CD14-positive monocyte (primary cell): ENCODE data around the gene NFATC2. TPM values are rescaled to one million over a fixed set of nuclear protein-coding genes. Genes with fewer than 3 reads are reported as not detected.

Experiments used
- DNase-seq, 3 donors: peaks; one replicate each; pipeline ENCODE4 v3.0.0-alpha.2; 2011 to 2022
- H2AFZ ChIP-seq: 2 replicates; pipeline ENCODE4 v1.6.0; 2012; ENCODE audit warnings: mild to moderate bottlenecking, low read depth, low read length, inconsistent platforms; ENCODE audit not compliant: insufficient read depth, poor library complexity, severe bottlenecking
- H3K27ac ChIP-seq, 2 donors: 1 replicate in 1 of 2; 2 replicates in 1 of 2; pipeline ENCODE4 v1.5.1; 2012 to 2013; ENCODE audit warnings: low read length in 2 of 2, control low read depth in 1 of 2, inconsistent platforms in 1 of 2, low read depth in 1 of 2, mild to moderate bottlenecking in 1 of 2
- H3K27me3 ChIP-seq, 2 donors: one replicate each; pipeline versions ENCODE4 v1.6.0 to v1.6.1; 2011 to 2013; ENCODE audit warnings: low read length in 2 of 2; ENCODE audit not compliant: control insufficient read depth in 2 of 2, insufficient read depth in 2 of 2
- H3K36me3 ChIP-seq, 2 donors: replicated peaks in 1 of 2; 1 replicate in 1 of 2; 2 replicates in 1 of 2; pipeline versions ENCODE4 v1.5.1 to v1.6.1; 2012 to 2013; ENCODE audit warnings: low read length in 2 of 2, control low read depth in 1 of 2, inconsistent platforms in 1 of 2, mild to moderate bottlenecking in 1 of 2; ENCODE audit not compliant: insufficient read depth in 2 of 2, control insufficient read depth in 1 of 2
- H3K4me1 ChIP-seq, 2 donors: 1 replicate in 1 of 2; 2 replicates in 1 of 2; pipeline versions ENCODE4 v1.5.1 to v1.6.1; 2012 to 2013; ENCODE audit warnings: low read length in 2 of 2, control low read depth in 1 of 2, inconsistent platforms in 1 of 2, mild to moderate bottlenecking in 1 of 2, moderate library complexity in 1 of 2; ENCODE audit not compliant: insufficient read depth in 2 of 2, control insufficient read depth in 1 of 2
- H3K4me2 ChIP-seq: replicated peaks from 2 replicates; pipeline ENCODE3; 2012; ENCODE audit warnings: low read length, moderate library complexity, mild to moderate bottlenecking; ENCODE audit not compliant: poor library complexity, severe bottlenecking; ENCODE audit errors: extremely low read depth
- H3K4me3 ChIP-seq, 3 experiments: fragments of 200-600 bp in 1 of 3; sonication (generic) in 1 of 3; replicated peaks in 1 of 3; 1 replicate in 2 of 3; 2 replicates in 1 of 3; pipeline ENCODE4 v1.5.1; 2011 to 2013; ENCODE audit warnings: low read length in 3 of 3, mild to moderate bottlenecking in 3 of 3, control low read depth in 2 of 3, low read depth in 2 of 3, inconsistent platforms in 1 of 3, moderate library complexity in 1 of 3
- H3K79me2 ChIP-seq: 2 replicates; pipeline ENCODE4 v1.6.0; 2012; ENCODE audit warnings: mild to moderate bottlenecking, control low read depth, inconsistent platforms, low read length, moderate library complexity; ENCODE audit not compliant: insufficient read depth
- H3K9ac ChIP-seq: 2 replicates; pipeline ENCODE4 v1.6.0; 2017; ENCODE audit warnings: low read length, mild to moderate bottlenecking; ENCODE audit not compliant: insufficient read depth, poor library complexity, severe bottlenecking
- H3K9me3 ChIP-seq, 2 donors: replicated peaks in 1 of 2; 1 replicate in 1 of 2; 2 replicates in 1 of 2; pipeline versions ENCODE4 v1.5.1 to v1.6.1; 2012 to 2013; ENCODE audit warnings: low read length in 2 of 2, control low read depth in 1 of 2; ENCODE audit not compliant: control insufficient read depth in 1 of 2, insufficient read depth in 1 of 2
- H4K20me1 ChIP-seq: 2 replicates; pipeline ENCODE4 v1.6.0; 2012; ENCODE audit warnings: mild to moderate bottlenecking, low read length, control low read depth, moderate library complexity; ENCODE audit not compliant: insufficient read depth
- H3K27ac Mint-ChIP-seq, 7 donors: one replicate each; pipeline ENCODE4 v1.8.0; 2020; ENCODE audit warnings: mild to moderate bottlenecking in 7 of 7, mixed read lengths in 7 of 7, moderate library complexity in 6 of 7, inconsistent platforms in 2 of 7
- H3K27me3 Mint-ChIP-seq, 3 donors: one replicate each; pipeline ENCODE4 v1.8.0; 2021 to 2022; ENCODE audit warnings: low read depth in 3 of 3, mild to moderate bottlenecking in 3 of 3, mixed read lengths in 3 of 3, moderate library complexity in 3 of 3, inconsistent platforms in 1 of 3
- H3K36me3 Mint-ChIP-seq, 2 donors: one replicate each; pipeline ENCODE4 v1.8.0; 2020; ENCODE audit warnings: mixed read lengths in 2 of 2, inconsistent platforms in 1 of 2, mild to moderate bottlenecking in 1 of 2
- H3K4me1 Mint-ChIP-seq: one replicate; pipeline ENCODE4 v1.8.0; 2020; ENCODE audit warnings: mild to moderate bottlenecking, mixed read lengths
- H3K4me3 Mint-ChIP-seq, 2 donors: one replicate each; pipeline ENCODE4 v1.8.0; 2020; ENCODE audit warnings: mild to moderate bottlenecking in 2 of 2, mixed read lengths in 2 of 2, moderate library complexity in 1 of 2
- H3K9me3 Mint-ChIP-seq, 7 donors: one replicate each; pipeline ENCODE4 v1.8.0; 2020 to 2022; ENCODE audit warnings: mixed read lengths in 7 of 7, mild to moderate bottlenecking in 6 of 7, moderate library complexity in 6 of 7, inconsistent platforms in 2 of 7
- CTCF ChIP-seq: fragments of 200-600 bp; IDR thresholded peaks from one replicate; pipeline ENCODE4 v1.8.0; 2022; ENCODE audit warnings: antibody characterized with exemption, mild to moderate bottlenecking
- WGBS: methylation state at CpG from one replicate; pipeline ENCODE4 v1.1.5; 2013; ENCODE audit warnings: missing lambda C conversion rate; ENCODE audit not compliant: insufficient coverage; 5-methylcytosine and 5-hydroxymethylcytosine counted together
- intact Hi-C, 2 donors: fragments of 100-400 bp; cut with micrococcal nuclease; formaldehyde crosslinking; loops; one replicate each; pipeline versions ENCODE4 v1.15.0 to v1.15.1; 2023
- polyA plus RNA-seq, 3 donors: library from polyadenylated mRNA; depleted of rRNA in 1 of 3; unstranded in 2 of 3; stranded (reverse) in 1 of 3; fragments of 300-500 nt in 2 of 3; fragments of >200 nt in 1 of 3; fragmentation: Illumina TruSeq in 2 of 3; gene quantifications; 1 replicate in 2 of 3; 2 replicates in 1 of 3; pipeline ENCODE4 v1.2.3, GENCODE V29; 2012 to 2021

The NFATC2 gene
- polyA plus RNA-seq, 3 donors: 0.03 to 0.18 (median 0.11) TPM

GRCh38 chr20:51553897-51554486 lies 11.5 kb upstream of the NFATC2 start:
- no peaks in the 10 kb centered on the region for H3K79me2 ChIP-seq
- no peaks in the 10 kb centered on the region for H3K9me3 ChIP-seq
- no peak overlapping the region for H3K9ac ChIP-seq
- H3K27ac ChIP-seq: no peak overlapping the region
- no peak overlapping the region for H3K4me3 ChIP-seq
- 54% methylated on average over 3 of the region's 8 CpGs for WGBS
- Mint-ChIP-seq H3K27me3 (peaks cover 0 to 16% (median 8%) of the 10 kb centered on the region in 3 donors), H3K4me1 (no peaks in the 10 kb centered on the region), H3K4me3 (no peak overlapping the region), H3K9me3 (peaks cover 0 to 3% (median 0%) of the 10 kb centered on the region in 7 donors), H3K27ac (no peak overlapping the region), H3K36me3 (no peaks in the 10 kb centered on the region)
- H2AFZ ChIP-seq: no peak overlapping the region
- H3K4me2 ChIP-seq: no peak overlapping the region
- H4K20me1 ChIP-seq: no peaks in the 10 kb centered on the region
- intact Hi-C loops: no loop called here
- TF ChIP-seq CTCF: no peak
- no peaks in the 10 kb centered on the region for H3K36me3 ChIP-seq
- H3K27me3 ChIP-seq: peaks cover 0 to 8% of the 10 kb centered on the region in 2 donors
- no peaks in the 10 kb centered on the region for H3K4me1 ChIP-seq
- no peak for DNase-seq

- TF ChIP-seq CTCF: no peak
- 100% methylated on average over 1 of the region's 3 CpGs for WGBS
- Mint-ChIP-seq H3K27ac (no peak overlapping the region), H3K36me3 (no peaks in the 10 kb centered on the region), H3K4me3 (no peak overlapping the region), H3K9me3 (peaks cover 0 to 3% (median 0%) of the 10 kb centered on the region in 7 donors), H3K27me3 (peaks cover 7 to 16% (median 12%) of the 10 kb centered on the region in 3 donors), H3K4me1 (no peaks in the 10 kb centered on the region)
- no peaks in the 10 kb centered on the region for H3K4me1 ChIP-seq
- no peaks in the 10 kb centered on the region for H3K27me3 ChIP-seq
- no peaks in the 10 kb centered on the region for H3K79me2 ChIP-seq
- no peak for DNase-seq
- H3K27ac ChIP-seq: no peak overlapping the region
- no peaks in the 10 kb centered on the region for H3K36me3 ChIP-seq
- no peaks in the 10 kb centered on the region for H3K9me3 ChIP-seq
- no peak overlapping the region for H3K9ac ChIP-seq
- intact Hi-C loops: no loop called here
- H3K4me3 ChIP-seq: no peak overlapping the region
- no peak overlapping the region for H2AFZ ChIP-seq
- no peak overlapping the region for H3K4me2 ChIP-seq
- H4K20me1 ChIP-seq: no peaks in the 10 kb centered on the region
Measured at GRCh38 chr20:51551186-51551585, 8.7 kb upstream of the NFATC2 start.
